HG03103 (cell line): Measurements from ENCODE around the gene STK32A.
A peak's percentile ranks its signal among the peaks of the same experiment; 100 is the strongest.

Experiments used
- ATAC-seq: cut with Tn5 transposase; IDR thresholded peaks from one replicate; pipeline ENCODE4 v1.9.1; 2021; ENCODE audit warnings: low read depth; ENCODE audit not compliant: unreplicated experiment

The STK32A gene

GRCh38 chr5:147412561-147412960 is 177.7 kb downstream of the STK32A start:
- no peak for ATAC-seq

- ATAC-seq: no peak
Measured at GRCh38 chr5:147413266-147413665, 178.4 kb downstream of the STK32A start.

GRCh38 chr5:147415651-147416050 is 180.8 kb downstream of the STK32A start:
- no peak for ATAC-seq

- ATAC-seq: no peak
Measured at GRCh38 chr5:147417135-147417813, 182.4 kb downstream of the STK32A start.

- ATAC-seq: no peak
Measured at GRCh38 chr5:147418613-147419012, 183.8 kb downstream of the STK32A start.

GRCh38 chr5:147426640-147427327 is 192.0 kb downstream of the STK32A start:
- ATAC-seq: no peak

- no peak for ATAC-seq
Measured at GRCh38 chr5:147427521-147428401, 192.9 kb downstream of the STK32A start.

GRCh38 chr5:147430628-147431027 is 195.8 kb downstream of the STK32A start:
- no peak for ATAC-seq

GRCh38 chr5:147431586-147431985 is 196.8 kb downstream of the STK32A start:
- ATAC-seq: no peak

GRCh38 chr5:147432323-147432722 is 197.5 kb downstream of the STK32A start:
- no peak for ATAC-seq

- ATAC-seq: no peak
Measured at GRCh38 chr5:147434049-147434448, 199.2 kb downstream of the STK32A start.

GRCh38 chr5:147436596-147436995 is 201.8 kb downstream of the STK32A start:
- peak; percentile 52 for ATAC-seq

- ATAC-seq: no peak
Measured at GRCh38 chr5:147437161-147437596, 202.4 kb downstream of the STK32A start.
